ENCODE data around the gene CECR2. TPM values are rescaled to one million over a fixed set of nuclear protein-coding genes. Genes with fewer than 3 reads are reported as not detected.

The CECR2 gene
- total and polyA plus RNA-seq, 4 donors, result 0.08 to 2.1 (median 0.37) TPM

DNA sequence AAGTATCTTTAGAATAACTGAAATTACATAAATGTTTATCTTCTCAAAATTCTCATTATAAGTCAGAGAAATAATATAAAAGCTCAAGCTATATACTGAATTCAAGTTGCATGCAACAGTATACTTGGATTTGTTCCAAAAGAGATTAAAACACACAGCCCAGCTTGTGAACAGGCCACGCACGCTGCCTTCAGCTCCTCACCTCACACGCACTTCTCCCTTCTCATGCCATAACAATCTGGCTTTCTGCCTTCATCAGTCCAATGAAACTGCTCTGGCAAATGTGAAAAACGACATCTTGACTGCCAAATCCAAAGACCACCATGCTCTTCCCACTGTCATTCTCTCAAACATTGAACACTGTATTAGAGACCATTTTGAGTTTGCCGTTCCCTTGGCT, 237.2 kb downstream of the CECR2 start:
- Histone ChIP-seq H3K4me1 (ENCODE audit: control insufficient read depth in 1 of 2, insufficient read depth in 2 of 2, low read length in 2 of 2) (no peaks in the 10 kb centered on the region), H3K36me3 (ENCODE audit: control insufficient read depth in 1 of 2, insufficient read depth in 2 of 2, low read length in 1 of 2) (peaks cover 0 to 2% of the 10 kb centered on the region in 2 donors), H3K27me3 (ENCODE audit: control insufficient read depth in 1 of 2, insufficient read depth in 2 of 2, low read length in 1 of 2) (no peaks in the 10 kb centered on the region), H3K9me3 (ENCODE audit: control insufficient read depth, low read length) (no peaks in the 10 kb centered on the region), H3K4me3 (ENCODE audit: low read length in 2 of 2) (no peak overlapping the region), H3K27ac (ENCODE audit: low read depth in 1 of 2, low read length in 2 of 2) (no peak overlapping the region)
- ATAC-seq (ENCODE audit: low FRiP score) (no peak), DNase-seq (no peak)
- WGBS, 2 donors, result 51 to 56% methylated on average over 5 of the region's 5 CpGs
- intact Hi-C loops (cut with DNase I), result loop anchor here in 1 of 2 donors (10.0 kb wide), 1 partner anchor 62 kb away; no protein-coding TSS in a partner anchor

Other genes starting within 250 kb of the CECR2 start
- gene TMEM121B, start 248.1 kb upstream of the CECR2 start, total RNA-seq, result under 1 TPM; 0.68 to 0.87 TPM
- under 1 TPM; 0.15 to 0.50 TPM for gene TMEM121B, start 248.1 kb upstream of the CECR2 start, polyA plus RNA-seq
- gene HDHD5, start 210.2 kb upstream of the CECR2 start, total RNA-seq, result 10 to 100 TPM; 15.1 to 19.2 TPM
- 10 to 100 TPM; 19.5 to 30.6 TPM for gene HDHD5, start 210.2 kb upstream of the CECR2 start, polyA plus RNA-seq
- 10 to 100 TPM; 15.7 to 48.7 TPM for gene ADA2, start 150.0 kb upstream of the CECR2 start, total RNA-seq
- 10 to 100 TPM; 12.4 to 18.9 TPM for gene ADA2, start 150.0 kb upstream of the CECR2 start, polyA plus RNA-seq
- under 1 TPM; 0.33 to 0.52 TPM for gene SLC25A18, start 194.0 kb downstream of the CECR2 start, total RNA-seq
- gene SLC25A18, start 194.0 kb downstream of the CECR2 start, polyA plus RNA-seq, result under 1 TPM in 1 of 2 donors, not detected in 1; 0.18 TPM